ENCODE data around the gene DHRS9. TPM values are rescaled to one million over a fixed set of nuclear protein-coding genes. Genes with fewer than 3 reads are reported as not detected.

Gene DHRS9
- total RNA-seq, 2 experiments from 2014 or later: not detected

GRCh38 chr2:169090133-169090820 lies 20.9 kb downstream of the DHRS9 start:
- no peak overlapping the region for H3K27ac ChIP-seq (ENCODE audit: low read depth in 1 of 2, low read length in 2 of 2)
- Mint-ChIP-seq H3K4me3 (no peak overlapping the region), H3K9me3 (peaks cover 3% of the 10 kb centered on the region), H3K27ac (no peak overlapping the region), H3K4me1 (ENCODE audit: low read depth) (peaks cover under 1% of the 10 kb centered on the region), H3K27me3 (peaks cover 16% of the 10 kb centered on the region), H3K36me3 (ENCODE audit: low read depth) (no peaks in the 10 kb centered on the region)
- no peaks in the 10 kb centered on the region for H3K36me3 ChIP-seq (ENCODE audit: insufficient read depth, low read length)
- TF ChIP-seq, protein P1, sequence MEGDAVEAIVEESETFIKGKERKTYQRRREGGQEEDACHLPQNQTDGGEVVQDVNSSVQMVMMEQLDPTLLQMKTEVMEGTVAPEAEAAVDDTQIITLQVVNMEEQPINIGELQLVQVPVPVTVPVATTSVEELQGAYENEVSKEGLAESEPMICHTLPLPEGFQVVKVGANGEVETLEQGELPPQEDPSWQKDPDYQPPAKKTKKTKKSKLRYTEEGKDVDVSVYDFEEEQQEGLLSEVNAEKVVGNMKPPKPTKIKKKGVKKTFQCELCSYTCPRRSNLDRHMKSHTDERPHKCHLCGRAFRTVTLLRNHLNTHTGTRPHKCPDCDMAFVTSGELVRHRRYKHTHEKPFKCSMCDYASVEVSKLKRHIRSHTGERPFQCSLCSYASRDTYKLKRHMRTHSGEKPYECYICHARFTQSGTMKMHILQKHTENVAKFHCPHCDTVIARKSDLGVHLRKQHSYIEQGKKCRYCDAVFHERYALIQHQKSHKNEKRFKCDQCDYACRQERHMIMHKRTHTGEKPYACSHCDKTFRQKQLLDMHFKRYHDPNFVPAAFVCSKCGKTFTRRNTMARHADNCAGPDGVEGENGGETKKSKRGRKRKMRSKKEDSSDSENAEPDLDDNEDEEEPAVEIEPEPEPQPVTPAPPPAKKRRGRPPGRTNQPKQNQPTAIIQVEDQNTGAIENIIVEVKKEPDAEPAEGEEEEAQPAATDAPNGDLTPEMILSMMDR (IDR thresholded peaks at IDR 0.05): no peak
- CTCF ChIA-PET: interaction anchor here (0.6 kb wide), 1 partner anchor 1350 kb away, joined by 3 read pairs; no protein-coding TSS in a partner anchor
- intact Hi-C loops (cut with DNase I, micrococcal nuclease): no loop called here
- no peak overlapping the region for H3K4me3 ChIP-seq (ENCODE audit: low read length)
- ATAC-seq (ENCODE audit: poor library complexity) (no peak), DNase-seq (no peak)
- no peaks in the 10 kb centered on the region for H3K9me3 ChIP-seq (ENCODE audit: control insufficient read depth in 1 of 2, insufficient read depth in 1 of 2, low read length in 2 of 2)
- POLR2A ChIA-PET: no interaction called here
- peaks cover under 1% of the 10 kb centered on the region for H3K4me1 ChIP-seq (ENCODE audit: insufficient read depth, low read length)
- peaks cover 0 to 2% of the 10 kb centered on the region in 2 experiments for H3K27me3 ChIP-seq (ENCODE audit: control insufficient read depth in 1 of 2, insufficient read depth in 2 of 2, low read length in 2 of 2)

DNA sequence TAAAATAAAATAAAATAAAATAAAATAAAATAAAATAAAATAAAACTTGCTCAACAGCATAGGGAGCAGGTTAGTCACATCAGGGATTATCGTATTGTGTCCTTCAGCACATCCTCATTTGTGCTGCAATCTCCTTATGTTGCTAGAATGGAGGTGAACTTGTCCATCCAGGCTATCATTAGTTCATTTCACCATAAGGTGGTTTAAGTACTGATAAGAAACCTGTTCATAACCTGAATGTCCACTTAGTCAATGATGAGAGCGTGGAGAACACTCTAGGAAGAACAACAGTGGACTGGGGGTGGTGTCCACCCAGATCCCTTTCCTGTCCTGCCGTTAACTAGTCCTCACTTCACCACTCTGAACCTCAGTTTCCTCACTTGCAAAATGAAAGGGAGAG lies 21.9 kb downstream of the DHRS9 start:
- H3K27me3 Mint-ChIP-seq: peaks cover 13% of the 10 kb centered on the region
- ATAC-seq (ENCODE audit: poor library complexity): no peak
- CTCF ChIA-PET: no interaction called here
- POLR2A ChIA-PET: no interaction called here
- peaks cover 9% of the 10 kb centered on the region for H3K4me1 Mint-ChIP-seq (ENCODE audit: low read depth)
- H3K27me3 ChIP-seq (ENCODE audit: control insufficient read depth in 1 of 2, insufficient read depth in 2 of 2, low read length in 2 of 2): peaks cover 0 to 2% of the 10 kb centered on the region in 2 experiments
- H3K4me1 ChIP-seq (ENCODE audit: insufficient read depth, low read length): peaks cover 10% of the 10 kb centered on the region
- intact Hi-C loops (cut with DNase I, micrococcal nuclease): no loop called here
- no peaks in the 10 kb centered on the region for H3K9me3 ChIP-seq (ENCODE audit: control insufficient read depth in 1 of 2, insufficient read depth in 1 of 2, low read length in 2 of 2)
- TF ChIP-seq, protein P1 (IDR thresholded peaks at IDR 0.05): no peak
- H3K36me3 Mint-ChIP-seq (ENCODE audit: low read depth): no peaks in the 10 kb centered on the region
- no peaks in the 10 kb centered on the region for H3K36me3 ChIP-seq (ENCODE audit: insufficient read depth, low read length)
- no peak overlapping the region for H3K27ac ChIP-seq (ENCODE audit: low read depth in 1 of 2, low read length in 2 of 2)
- no peak for DNase-seq
- peaks cover 3% of the 10 kb centered on the region for H3K9me3 Mint-ChIP-seq
- H3K4me3 Mint-ChIP-seq: no peak overlapping the region
- no peak overlapping the region for H3K4me3 ChIP-seq (ENCODE audit: low read length)
- no peak overlapping the region for H3K27ac Mint-ChIP-seq

DNA sequence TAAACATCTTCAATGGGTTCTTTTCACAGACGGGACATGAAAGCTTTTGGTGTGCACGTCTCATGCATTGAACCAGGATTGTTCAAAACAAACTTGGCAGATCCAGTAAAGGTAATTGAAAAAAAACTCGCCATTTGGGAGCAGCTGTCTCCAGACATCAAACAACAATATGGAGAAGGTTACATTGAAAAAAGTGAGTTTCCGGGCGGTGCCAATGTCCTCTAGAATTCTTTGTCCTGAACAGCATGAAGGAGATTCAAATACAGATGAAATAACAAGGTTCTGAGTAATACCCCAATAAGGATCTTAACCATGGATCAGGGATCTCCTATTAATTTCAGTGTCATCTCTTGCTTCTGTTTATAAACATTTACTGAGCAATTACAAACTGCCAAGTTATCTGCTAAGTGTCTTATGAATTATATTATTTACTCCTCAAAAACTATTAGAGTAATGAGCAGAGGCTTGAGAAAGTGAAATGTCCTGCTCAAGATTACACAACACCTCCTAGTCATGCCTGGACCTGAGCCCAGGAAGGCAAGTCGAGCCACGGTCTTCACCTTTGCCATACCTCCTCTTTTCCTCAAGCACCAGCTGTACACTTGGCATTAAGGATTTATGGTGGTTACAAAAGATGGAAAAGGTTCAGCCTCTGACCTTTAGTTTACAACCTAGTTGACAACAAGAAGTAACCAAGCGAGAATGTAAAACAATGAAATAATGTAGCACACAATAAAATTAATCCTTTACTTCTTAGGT lies 22.6 kb downstream of the DHRS9 start:
- peaks cover 11% of the 10 kb centered on the region for H3K4me1 ChIP-seq (ENCODE audit: insufficient read depth, low read length)
- no peaks in the 10 kb centered on the region for H3K9me3 ChIP-seq (ENCODE audit: control insufficient read depth in 1 of 2, insufficient read depth in 1 of 2, low read length in 2 of 2)
- DNase-seq (no peak), ATAC-seq (ENCODE audit: poor library complexity) (no peak)
- H3K27me3 ChIP-seq (ENCODE audit: control insufficient read depth in 1 of 2, insufficient read depth in 2 of 2, low read length in 2 of 2): no peaks in the 10 kb centered on the region
- H3K36me3 ChIP-seq (ENCODE audit: insufficient read depth, low read length): no peaks in the 10 kb centered on the region
- H3K27me3 Mint-ChIP-seq: peaks cover 10% of the 10 kb centered on the region
- ChIA-PET POLR2A (no interaction called here), CTCF (no interaction called here)
- intact Hi-C loops (cut with DNase I, micrococcal nuclease): no loop called here
- H3K4me3 Mint-ChIP-seq: no peak overlapping the region
- peaks cover 9% of the 10 kb centered on the region for H3K4me1 Mint-ChIP-seq (ENCODE audit: low read depth)
- H3K4me3 ChIP-seq (ENCODE audit: low read length): no peak overlapping the region
- TF ChIP-seq, protein P1 (IDR thresholded peaks at IDR 0.05): no peak
- H3K27ac ChIP-seq (ENCODE audit: low read depth in 1 of 2, low read length in 2 of 2): no peak overlapping the region
- H3K36me3 Mint-ChIP-seq (ENCODE audit: low read depth): no peaks in the 10 kb centered on the region
- no peak overlapping the region for H3K27ac Mint-ChIP-seq
- no peaks in the 10 kb centered on the region for H3K9me3 Mint-ChIP-seq

Measured in CD4-positive, alpha-beta T cell (primary cell).